ENCODE data around the gene KPNA4. TPM values are rescaled to one million over a fixed set of nuclear protein-coding genes. Genes with fewer than 3 reads are reported as not detected.

The KPNA4 gene
- total and polyA plus RNA-seq, 2 donors (not counting 3 experiments of a cell fraction or from before 2014, with no cell fraction given): 12.2 to 70.1 TPM

DNA sequence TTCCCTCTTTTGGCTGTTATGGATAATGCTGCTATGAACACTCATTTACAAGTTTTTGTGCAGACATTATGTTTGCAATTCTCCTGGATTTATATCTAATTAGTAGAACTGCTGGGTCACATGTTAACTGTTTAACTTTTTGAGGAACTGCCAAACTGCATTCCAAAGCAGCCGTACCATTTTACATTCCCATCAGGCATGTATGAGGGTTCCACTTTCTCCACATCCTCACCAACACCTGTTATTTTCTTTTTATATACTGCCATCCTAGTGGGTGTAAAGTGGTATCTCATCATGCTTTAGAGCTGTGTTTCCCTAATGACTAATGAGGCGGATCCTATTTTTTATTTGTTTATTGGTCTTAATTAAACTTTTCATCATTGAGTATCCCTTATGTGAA, 9.2 kb downstream of the KPNA4 start:
- intact Hi-C loops (cut with micrococcal nuclease) (no loop called here), dilution Hi-C loops (cut with MboI; ENCODE audit: extremely low pct_ligation_motif_present, low sequenced_read_pairs) (no loop called here)
- no TSS peak for BruUV-seq (replicated peaks)
- CTCF ChIA-PET: no interaction called here
- TF ChIP-seq POLR2A (IDR thresholded peaks at IDR 0.05; ENCODE audit: low read depth, low read length): no peak
- no peak for TF ChIP-seq EZH2 (IDR thresholded peaks at IDR 0.05; ENCODE audit: borderline replicate concordance, low read depth, low read length, severe bottlenecking)
- no peak for TF ChIP-seq GATA2 (IDR thresholded peaks at IDR 0.05; ENCODE audit: insufficient read depth, insufficient read length, low read depth, low read length)
- TF ChIP-seq JUN (IDR thresholded peaks at IDR 0.05; ENCODE audit: borderline replicate concordance, insufficient read depth, insufficient read length, low read depth): no peak
- TF ChIP-seq MYC (IDR thresholded peaks at IDR 0.05; ENCODE audit: low read depth, low read length): no peak
- TF ChIP-seq, protein P1, sequence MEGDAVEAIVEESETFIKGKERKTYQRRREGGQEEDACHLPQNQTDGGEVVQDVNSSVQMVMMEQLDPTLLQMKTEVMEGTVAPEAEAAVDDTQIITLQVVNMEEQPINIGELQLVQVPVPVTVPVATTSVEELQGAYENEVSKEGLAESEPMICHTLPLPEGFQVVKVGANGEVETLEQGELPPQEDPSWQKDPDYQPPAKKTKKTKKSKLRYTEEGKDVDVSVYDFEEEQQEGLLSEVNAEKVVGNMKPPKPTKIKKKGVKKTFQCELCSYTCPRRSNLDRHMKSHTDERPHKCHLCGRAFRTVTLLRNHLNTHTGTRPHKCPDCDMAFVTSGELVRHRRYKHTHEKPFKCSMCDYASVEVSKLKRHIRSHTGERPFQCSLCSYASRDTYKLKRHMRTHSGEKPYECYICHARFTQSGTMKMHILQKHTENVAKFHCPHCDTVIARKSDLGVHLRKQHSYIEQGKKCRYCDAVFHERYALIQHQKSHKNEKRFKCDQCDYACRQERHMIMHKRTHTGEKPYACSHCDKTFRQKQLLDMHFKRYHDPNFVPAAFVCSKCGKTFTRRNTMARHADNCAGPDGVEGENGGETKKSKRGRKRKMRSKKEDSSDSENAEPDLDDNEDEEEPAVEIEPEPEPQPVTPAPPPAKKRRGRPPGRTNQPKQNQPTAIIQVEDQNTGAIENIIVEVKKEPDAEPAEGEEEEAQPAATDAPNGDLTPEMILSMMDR (IDR thresholded peaks at IDR 0.05; ENCODE audit: extremely low read depth in 1 of 2, insufficient read depth in 1 of 2, low read depth in 1 of 2, low read length in 2 of 2): no peak
- no peak for TF ChIP-seq MAX (IDR thresholded peaks at IDR 0.05; ENCODE audit: insufficient read depth, insufficient read length)
- TF ChIP-seq FOS (IDR thresholded peaks at IDR 0.05; ENCODE audit: borderline replicate concordance, insufficient read depth, low read length): no peak
- TF ChIP-seq POLR2AphosphoS5 (IDR thresholded peaks at IDR 0.05; ENCODE audit: insufficient read depth, low read depth, low read length): no peak
- Histone ChIP-seq H3K36me3 (ENCODE audit: control insufficient read depth in 2 of 2, extremely low read depth in 1 of 2, insufficient read depth in 2 of 2, low read length in 2 of 2) (no peaks in the 10 kb centered on the region), H3K27me3 (ENCODE audit: control insufficient read depth in 2 of 2, insufficient read depth in 2 of 2, low read length in 2 of 2) (no peaks in the 10 kb centered on the region), H4K20me1 (replicated peaks; ENCODE audit: control insufficient read depth, extremely low read depth, insufficient read depth, low read length) (peaks cover 43% of the 10 kb centered on the region), H3K9me3 (replicated peaks; ENCODE audit: control insufficient read depth, insufficient read depth, low read length) (no peaks in the 10 kb centered on the region), H2AFZ (ENCODE audit: low read depth, low read length) (no peak overlapping the region), H3K9me1 (replicated peaks; ENCODE audit: control insufficient read depth, extremely low read depth, insufficient read depth, low read length) (peaks cover 3% of the 10 kb centered on the region), H3K27ac (ENCODE audit: insufficient read depth, low read depth, low read length) (no peak overlapping the region), H3K4me2 (ENCODE audit: insufficient read depth, low read length) (no peak overlapping the region), H3K9ac (replicated peaks; ENCODE audit: extremely low read depth, insufficient read depth, low read length) (no peak overlapping the region), H3K4me1 (ENCODE audit: control insufficient read depth, extremely low read depth, insufficient read depth, low read length) (peaks cover 10% of the 10 kb centered on the region), H3K79me2 (ENCODE audit: control insufficient read depth, insufficient read depth, low read length) (peaks cover 99% of the 10 kb centered on the region), H3K4me3 (replicated peaks in 1 of 3; ENCODE audit: insufficient read depth in 1 of 3, low read depth in 1 of 3, low read length in 3 of 3) (no peak overlapping the region)
- no peak for DNase-seq (ENCODE audit: low read depth, low spot score)
- FAIRE-seq: no peak
- POLR2A ChIA-PET: no interaction called here
